ENCODE data around the gene SYCE3.
A peak's percentile ranks its signal among the peaks of the same experiment; 100 is the strongest.
"Not testable (repeated sequence)": the region's sequence is repeated elsewhere in the genome, so short reads cannot be mapped to it uniquely, and the experiment has no call there.

SYCE3 gene
- total RNA-seq: 0 reads per million in 4 experiments

DNA sequence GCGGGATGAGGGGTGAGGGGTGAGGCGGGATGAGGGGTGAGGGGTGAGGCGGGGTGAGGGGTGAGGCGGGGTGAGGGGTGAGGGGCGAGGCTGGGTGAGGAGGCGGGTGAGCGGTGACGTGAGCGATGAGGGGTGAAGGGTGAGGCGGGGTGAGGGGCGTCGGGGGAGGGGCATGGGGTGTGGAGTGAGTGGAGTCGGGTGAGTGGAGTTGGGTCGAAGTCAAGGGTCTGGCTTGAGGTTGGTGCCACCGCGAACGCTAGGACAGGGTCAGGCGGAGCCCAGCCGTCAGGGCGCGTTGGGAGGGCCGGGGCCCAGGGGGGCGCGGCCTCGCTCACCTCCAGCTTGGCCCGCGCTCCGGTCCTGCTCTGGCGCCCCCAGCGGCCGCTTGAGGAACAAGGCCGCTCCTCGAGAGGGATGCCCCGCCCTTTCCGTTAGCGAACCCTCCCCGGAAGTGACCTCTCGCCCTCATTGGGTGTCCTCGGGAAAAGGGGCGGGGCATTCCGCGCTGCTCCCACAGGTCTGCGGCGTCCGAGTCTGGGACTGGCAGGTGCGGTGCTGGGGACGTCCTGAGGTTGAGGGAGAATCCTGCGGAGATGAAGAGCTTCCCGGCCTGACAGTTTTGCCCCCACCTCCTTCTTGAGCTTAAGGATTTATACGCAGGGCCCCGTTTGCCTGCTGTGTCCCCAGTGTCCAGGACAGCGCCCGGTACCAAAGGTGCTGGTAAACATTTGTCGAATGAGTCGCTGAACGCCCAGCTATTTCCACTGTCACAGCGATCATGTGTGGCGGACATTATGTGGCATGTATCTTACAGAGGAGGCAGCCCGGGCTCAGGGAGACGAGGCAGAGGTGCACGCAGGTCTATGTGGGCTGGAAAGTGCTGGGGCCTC, at the start of gene SYCE3:
Gene SYCE3, minus strand, starts transcription at position 397 of the 890 bp plus-strand sequence. CDS start 6,514 bp downstream, outside the sequence.
- peak; percentile 96 for DNase-seq

- DNase-seq: no peak
These were observed 49.4 kb upstream of the SYCE3 start for GRCh38 chr22:50612168-50612527.

- DNase-seq: no peak
These were observed 48.8 kb upstream of the SYCE3 start for GRCh38 chr22:50611341-50612060.

- no peak for DNase-seq
These were observed 47.9 kb upstream of the SYCE3 start for GRCh38 chr22:50610581-50610980.

DNA sequence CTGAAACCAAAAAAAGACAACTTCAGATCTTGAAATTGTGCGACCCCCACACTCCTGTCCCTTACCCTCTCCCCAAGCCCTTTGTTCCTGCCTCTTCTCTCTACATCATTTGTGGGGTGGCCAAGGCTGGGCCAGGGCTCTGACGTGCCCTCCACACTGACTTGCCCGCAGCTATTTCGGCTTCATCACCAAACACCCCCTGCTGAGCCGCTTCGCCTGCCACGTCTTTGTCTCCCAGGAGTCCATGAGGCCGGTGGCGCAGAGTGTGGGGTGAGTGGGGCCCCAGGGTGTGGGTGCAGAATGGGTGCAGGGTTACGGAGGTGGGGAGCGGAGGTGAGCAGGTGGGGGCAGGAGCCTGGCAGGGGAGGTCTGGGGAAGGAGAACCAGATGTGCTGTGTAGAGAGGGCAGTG, 47.3 kb upstream of the SYCE3 start:
- DNase-seq: no peak

- no peak for DNase-seq
These were observed 46.9 kb upstream of the SYCE3 start for GRCh38 chr22:50609599-50609998.

GRCh38 chr22:50608996-50609395, 46.3 kb upstream of the SYCE3 start:
- no peak for DNase-seq

DNA sequence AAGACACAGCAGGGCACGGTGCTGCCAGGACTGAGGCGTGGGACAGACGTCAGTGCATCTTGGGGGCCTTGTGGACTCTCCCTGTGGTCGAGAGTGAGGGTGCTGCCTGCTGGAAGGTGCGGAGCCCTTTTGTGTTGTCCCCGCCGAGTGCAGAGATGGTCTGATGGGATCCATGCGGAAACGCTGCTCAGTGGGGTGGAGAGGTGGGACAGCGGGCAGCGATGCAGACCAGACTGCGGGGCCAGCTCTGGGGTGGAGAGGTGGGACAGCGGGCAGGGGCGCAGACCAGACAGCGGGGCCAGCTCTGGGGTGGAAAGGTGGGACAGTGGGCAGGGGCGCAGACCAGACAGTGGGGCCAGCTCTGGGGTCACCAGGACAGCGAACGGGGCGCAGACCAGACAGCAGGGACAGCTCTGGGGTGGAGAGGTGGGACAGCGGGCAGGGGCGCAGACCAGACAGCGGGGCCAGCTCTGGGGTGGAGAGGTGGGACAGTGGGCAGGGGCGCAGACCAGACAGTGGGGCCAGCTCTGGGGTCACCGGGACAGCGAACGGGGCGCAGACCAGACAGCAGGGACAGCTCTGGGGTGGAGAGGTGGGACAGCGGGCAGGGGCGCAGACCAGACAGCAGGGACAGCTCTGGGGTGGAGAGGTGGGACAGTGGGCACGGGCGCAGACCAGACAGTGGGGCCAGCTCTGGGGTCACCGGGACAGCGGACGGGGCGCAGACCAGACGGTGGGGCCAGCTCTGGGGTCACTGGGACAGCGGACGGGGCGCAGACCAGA, 45.5 kb upstream of the SYCE3 start:
- DNase-seq: not testable (repeated sequence)

GRCh38 chr22:50607659-50608020, 44.9 kb upstream of the SYCE3 start:
- no peak for DNase-seq

DNA sequence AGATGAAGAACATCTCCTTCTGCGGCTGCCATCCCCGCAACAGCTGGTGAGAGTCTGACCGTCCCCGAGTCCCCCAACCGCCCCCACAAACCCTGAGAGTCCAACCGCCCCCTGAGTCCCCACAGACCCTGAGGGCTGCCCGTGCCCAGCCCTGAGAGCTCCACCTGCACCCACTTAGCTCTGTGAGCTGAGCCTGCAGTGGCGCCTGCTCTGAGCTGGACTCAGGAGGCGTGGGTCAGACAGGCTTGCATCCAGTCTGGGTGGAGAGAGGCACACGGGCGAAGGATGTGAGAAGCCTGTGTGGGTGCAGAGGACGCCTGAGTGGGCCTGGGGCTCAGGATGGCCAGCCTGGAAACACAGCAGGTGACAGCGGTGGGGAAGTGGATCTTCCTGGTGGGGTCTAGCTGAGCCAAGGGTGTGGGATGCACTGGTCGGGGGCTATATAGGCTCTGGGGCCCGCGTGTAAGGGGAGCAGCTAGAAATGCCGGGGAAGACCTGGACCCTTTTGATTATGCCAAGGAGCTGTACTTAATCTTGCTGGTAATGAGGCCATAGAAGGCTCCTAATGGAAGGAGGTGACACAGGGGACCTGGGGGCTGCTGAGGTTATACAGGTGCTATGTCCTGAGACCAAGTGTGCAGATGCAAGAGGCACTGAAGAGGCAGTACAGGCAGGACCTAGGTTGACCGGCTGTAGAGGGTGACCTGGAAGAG, 44.4 kb upstream of the SYCE3 start:
- no peak for DNase-seq

GRCh38 chr22:50606165-50606945, 43.6 kb upstream of the SYCE3 start:
- DNase-seq: no peak

DNA sequence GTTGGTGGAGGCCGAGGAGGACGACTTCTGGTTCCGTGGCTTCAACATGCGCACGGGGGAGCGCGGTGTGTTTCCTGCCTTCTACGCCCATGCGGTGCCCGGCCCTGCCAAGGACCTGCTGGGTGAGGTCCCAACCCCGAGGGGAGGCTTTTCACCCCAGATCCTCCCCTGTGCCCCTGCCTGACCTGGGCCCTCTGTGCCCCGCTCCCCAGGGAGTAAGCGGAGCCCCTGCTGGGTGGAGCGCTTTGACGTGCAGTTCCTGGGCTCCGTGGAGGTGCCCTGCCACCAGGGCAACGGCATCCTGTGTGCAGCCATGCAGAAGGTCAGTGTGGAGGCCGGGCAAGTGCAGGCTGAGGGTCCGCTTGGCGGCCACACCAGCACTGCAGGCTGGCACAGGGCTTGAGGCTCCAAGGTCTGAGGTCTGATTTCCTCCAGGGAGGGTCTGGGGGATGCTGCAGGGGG, 42.9 kb upstream of the SYCE3 start:
- DNase-seq: no peak

- DNase-seq: no peak
These were observed 42.4 kb upstream of the SYCE3 start for GRCh38 chr22:50605002-50605612.

- no peak for DNase-seq
These were observed 41.7 kb upstream of the SYCE3 start for GRCh38 chr22:50604256-50605001.

DNA sequence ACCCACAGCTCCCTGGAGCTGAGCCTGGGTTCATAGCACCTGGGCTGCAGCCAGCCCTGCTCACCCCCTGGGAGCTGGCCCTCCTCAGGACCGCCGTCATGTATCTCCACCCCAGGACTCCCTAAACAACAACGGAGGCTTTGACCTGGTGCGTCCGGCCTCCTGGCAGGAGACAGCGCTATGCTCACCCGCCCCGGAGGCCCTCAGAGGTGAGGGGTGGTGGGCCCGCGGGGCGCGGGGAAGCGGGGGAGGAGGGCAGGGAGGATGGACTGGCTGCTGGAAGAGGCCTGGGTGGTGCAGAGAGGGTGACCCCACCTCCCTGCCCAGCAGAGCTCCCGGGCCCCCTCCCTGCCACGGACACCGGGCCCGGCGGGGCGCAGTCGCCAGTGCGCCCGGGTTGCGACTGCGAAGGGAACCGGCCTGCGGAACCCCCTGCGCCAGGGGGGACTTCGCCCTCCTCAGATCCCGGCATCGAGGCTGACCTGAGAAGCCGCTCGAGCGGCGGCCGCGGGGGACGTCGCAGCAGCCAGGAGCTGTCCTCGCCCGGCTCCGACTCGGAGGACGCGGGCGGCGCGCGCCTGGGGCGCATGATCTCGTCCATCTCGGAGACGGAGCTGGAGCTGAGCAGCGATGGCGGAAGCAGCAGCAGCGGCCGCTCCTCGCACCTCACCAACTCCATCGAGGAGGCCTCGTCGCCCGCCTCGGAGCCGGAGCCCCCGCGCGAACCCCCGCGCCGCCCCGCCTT, 41.0 kb upstream of the SYCE3 start:
- no peak for DNase-seq

- DNase-seq: no peak
These were observed 39.6 kb upstream of the SYCE3 start for GRCh38 chr22:50602338-50602700.

- DNase-seq: no peak
These were observed 39.1 kb upstream of the SYCE3 start for GRCh38 chr22:50601669-50602337.

- no peak for DNase-seq
These were observed 38.4 kb upstream of the SYCE3 start for GRCh38 chr22:50600967-50601668.

GRCh38 chr22:50600538-50600937, 37.8 kb upstream of the SYCE3 start, which contains the start of gene MAPK8IP2:
TSS of gene MAPK8IP2 (plus strand) at chr22:50600793. CDS start at chr22:50600819, 26 bp downstream.
- DNase-seq: no peak

Measured in effector CD8-positive, alpha-beta T cell (primary cell).